Cerebellar nuclear complex (tissue), 1 donor: Measurements from ENCODE around the gene VDAC1.
"Not testable (repeated sequence)": the region's sequence is repeated elsewhere in the genome, so short reads cannot be mapped to it uniquely, and the experiment has no call there.

Experiments used
- DNase-seq, 2 experiments: peaks; one replicate each; lab custom pipeline; 2025; lab: John Stamatoyannopoulos, UW

The VDAC1 gene

DNA sequence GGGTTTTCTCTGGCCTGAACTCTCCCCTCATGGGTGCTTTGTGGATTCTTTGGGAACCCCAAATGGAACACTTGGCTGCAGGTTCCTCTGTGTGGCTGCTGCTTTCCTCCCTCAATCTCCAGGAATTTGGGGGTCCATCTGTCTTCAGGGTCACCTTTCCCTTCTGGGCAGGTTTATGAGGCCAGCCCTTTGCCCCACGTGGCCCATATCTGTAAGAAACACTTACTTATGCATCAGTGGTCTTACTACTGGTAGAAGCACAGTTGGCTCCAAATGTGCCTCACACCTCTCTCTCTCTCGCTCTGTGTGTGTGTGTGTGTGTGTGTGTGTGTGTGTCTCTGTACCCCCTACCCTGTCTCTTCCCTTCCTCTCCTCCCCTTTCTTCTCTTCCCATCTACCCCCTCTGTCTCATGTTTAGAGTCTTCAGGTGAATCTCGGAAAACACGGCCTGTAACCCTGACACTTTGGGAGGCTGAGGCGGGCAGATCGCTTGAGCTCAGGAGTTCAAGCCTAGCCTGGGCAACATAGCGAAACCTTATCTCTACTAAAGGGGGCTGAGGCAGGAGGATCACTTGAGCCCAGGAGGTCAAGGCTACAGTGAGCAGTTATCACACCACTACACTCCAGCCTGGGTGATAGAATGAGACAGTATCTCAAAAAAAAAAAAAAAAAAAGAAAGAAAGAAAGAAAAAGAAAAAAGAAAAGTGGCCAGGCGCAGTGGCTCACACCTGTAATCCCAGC is 63.1 kb downstream of the VDAC1 start:
- no peak for DNase-seq

DNA sequence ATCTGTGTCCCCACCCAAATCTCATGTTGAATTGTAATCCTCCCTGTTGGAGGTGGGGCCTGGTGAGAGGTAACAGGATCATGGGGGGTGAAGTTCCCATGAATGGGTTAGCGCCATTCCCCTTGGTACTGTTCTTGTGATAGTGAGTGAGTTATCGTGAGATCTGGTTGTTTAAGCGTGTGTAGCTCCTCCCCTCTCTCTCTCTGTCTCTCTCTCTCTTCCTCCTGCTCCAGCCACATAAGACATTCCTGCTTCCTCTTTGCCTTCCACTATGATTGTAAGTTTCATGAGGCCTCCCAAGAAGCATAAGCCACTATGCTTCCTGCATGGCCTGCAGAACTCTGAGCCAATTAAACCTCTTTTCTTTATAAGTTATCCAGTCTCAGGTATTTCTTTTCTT is 65.1 kb downstream of the VDAC1 start:
- no peak for DNase-seq

DNA sequence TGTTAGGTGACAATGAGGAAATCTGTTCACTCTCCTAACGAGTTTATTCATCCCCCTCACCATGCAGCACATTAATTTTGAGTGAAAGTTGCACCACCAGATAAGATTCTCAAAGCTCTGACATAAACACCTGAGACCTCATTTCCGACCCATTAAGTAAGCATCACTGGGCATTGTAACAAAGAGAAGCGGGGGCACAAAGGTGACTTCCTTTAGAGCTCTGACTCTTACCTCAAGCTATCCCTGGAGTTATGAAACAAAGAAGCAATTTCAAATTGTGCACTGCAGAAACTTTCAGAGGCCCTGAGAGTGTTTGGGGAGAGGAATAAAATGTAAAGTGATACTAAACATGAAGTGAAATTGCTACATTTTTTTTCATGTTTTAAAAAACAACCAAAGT is 65.8 kb downstream of the VDAC1 start:
- no peak for DNase-seq

DNA sequence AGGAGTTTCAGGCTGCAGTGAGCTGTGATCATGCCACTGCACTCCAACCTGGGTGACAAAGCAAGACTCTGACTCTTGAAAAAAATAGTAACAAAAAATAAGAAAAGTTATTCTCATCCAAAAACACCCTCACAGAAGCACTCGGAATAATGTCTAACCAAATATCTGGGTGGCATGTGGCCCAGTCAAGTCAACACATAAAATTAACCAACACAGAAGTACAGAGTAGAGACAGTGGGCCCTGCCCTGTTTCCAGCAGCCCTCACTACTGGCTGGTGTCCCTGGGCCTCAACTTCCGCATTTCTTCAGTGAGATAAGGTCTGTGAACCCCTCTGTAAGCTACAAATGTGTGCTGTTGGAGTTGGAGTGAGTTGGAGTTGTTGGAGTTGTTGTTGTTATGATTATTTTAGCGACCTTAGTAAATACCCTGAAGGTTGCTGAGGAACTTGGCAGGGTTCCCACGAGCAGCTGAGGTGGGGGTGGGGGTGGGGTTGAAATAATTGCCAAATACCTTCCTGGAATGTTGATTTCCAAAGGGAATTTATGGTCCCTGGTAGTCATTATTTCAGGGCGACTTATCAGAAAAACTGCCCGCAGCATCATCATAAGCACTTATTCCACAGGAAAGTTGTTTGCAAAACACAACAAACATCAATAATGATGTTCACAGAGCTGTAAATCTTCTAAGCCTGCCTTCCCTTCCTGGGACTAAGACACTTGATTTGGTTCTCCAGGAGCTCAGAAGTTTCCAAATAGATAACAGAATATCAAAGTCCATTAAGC is 66.5 kb downstream of the VDAC1 start:
- no peak for DNase-seq

DNA sequence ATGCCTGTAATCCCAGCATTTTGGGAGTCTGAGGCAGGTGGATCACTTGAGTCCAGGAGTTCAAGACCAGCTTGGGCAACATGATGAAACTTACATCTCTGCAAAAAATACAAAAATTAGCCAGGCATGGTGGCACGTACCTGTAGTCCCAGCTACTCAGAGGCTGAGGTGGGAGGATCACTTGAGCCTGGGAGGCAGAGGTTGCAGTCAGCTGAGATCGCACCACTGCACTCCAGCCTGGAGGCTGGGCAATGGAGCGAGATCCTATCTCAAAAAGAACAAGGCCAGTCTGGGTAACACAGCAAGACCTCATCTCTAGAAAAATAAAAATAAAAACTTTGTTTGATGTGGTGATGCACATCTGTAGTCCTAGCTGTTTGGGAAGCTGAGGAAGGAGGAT is 67.1 kb downstream of the VDAC1 start:
- DNase-seq = not testable (repeated sequence)

DNA sequence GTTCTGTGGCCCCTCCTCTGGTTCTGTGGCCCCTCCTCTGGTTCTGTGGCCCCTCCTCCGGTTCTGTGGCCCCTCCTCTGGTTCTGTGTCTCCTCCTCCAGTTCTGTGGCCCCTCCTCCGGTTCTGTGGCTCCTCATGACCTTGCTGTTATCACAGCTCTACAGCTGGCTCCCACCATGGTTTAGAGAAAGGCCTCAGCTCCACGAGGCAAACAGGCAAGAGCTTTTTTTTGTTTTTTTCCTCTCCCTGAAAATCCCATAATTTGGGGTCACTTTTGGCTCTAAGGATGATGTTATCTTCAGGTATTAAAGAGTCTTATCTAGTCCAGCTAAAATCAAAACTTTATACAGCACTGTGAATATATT is 68.1 kb downstream of the VDAC1 start:
- no peak for DNase-seq

DNA sequence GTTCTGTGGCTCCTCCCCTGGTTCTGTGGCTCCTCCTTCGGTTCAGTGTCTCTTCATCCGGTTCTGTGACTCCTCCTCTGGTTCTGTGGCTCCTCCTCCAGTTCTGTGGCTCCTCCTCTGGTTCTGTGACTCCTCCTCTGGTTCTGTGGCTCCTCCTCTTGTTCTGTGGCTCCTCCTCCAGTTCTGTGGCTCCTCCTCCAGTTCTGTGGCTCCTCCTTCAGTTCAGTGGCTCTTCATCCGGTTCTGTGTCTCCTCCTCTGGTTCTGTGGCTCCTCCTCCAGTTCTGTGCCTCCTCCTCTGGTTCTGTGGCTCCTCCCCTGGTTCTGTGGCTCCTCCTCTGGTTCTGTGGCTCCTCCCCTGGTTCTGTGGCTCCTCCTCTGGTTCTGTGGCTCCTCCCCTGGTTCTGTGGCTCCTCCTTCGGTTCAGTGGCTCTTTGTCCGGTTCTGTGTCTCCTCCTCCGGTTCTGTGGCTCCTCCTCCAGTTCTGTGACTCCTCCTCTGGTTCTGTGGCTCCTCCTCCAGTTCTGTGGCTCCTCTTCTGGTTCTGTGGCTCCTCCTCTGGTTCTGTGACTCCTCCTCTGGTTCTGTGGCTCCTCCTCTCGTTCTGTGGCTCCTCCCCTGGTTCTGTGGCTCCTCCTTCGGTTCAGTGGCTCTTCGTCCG is 68.7 kb downstream of the VDAC1 start:
- DNase-seq = not testable (repeated sequence)

DNA sequence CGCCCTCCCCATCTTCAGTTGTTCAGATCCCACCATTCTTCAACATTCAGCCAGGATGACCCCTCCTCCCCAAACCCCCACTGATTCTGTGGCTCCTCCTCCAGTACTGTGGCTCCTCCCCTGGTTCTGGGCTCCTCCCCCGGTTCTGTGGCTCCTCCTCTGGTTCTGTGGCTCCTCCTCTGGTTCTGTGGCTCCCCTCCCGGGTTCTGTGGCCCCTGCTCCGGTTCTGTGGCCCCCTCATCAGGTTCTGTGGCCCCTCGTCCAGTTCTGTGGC is 69.2 kb downstream of the VDAC1 start:
- no peak for DNase-seq

DNA sequence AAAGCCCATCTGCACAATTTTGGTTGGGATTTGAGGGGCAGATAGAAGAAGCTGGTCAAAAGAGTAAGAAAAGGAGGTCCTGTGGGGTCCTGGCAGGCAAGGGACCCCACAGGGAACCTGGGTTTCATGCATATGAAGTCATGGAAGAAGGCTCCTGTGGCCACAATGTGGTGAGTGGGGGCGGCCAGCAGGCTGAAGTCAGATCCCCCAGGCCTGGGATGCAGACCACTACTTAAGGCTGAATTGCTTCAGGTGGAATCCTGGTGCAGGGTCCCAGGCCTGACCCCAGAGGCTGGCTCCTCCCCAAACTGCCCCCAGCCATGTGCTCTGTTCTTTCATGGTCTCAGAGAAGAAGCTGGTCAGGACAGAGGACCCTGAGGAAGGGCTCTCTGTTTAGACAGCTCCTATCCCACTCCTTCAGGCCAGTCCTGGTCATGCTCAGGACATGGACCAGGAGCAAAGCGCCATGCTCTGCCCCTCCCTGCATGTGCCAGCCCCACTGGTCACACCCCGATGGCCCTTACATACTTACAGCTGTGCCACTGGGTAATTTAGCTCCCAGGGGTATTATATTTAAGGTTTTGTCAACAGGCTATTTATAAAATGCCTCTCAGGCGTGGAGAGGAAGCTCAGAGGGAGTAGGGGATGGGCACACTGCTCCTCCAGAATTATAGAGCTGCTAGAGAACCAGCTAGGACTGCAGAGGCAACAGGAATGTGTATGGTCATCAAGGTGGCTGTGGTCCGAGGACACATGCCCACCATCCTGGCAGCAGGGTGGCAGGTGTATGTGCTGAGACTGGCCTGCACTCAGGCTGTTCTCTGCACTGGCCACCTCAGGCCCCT is 69.7 kb downstream of the VDAC1 start:
- no peak for DNase-seq

DNA sequence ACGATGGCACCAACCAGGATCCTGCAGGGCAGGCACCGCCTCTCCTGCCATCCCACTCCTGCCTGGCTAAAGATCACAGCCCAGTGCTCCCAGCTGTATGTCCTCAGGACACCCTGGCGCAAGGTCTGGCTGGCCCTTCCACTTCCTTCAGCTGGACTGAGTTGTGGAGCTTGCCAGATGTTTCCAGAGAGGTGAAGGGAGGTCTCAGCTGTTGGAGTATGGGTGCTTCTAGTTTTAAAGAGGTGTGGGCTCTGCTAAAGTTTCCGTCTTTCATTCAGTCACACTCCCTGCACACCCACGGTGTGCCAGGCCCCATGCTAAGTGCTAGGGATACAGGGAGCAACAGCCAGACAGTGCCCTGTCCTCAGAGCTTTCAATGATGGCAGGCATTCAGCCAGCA is 70.5 kb downstream of the VDAC1 start:
- no peak for DNase-seq

DNA sequence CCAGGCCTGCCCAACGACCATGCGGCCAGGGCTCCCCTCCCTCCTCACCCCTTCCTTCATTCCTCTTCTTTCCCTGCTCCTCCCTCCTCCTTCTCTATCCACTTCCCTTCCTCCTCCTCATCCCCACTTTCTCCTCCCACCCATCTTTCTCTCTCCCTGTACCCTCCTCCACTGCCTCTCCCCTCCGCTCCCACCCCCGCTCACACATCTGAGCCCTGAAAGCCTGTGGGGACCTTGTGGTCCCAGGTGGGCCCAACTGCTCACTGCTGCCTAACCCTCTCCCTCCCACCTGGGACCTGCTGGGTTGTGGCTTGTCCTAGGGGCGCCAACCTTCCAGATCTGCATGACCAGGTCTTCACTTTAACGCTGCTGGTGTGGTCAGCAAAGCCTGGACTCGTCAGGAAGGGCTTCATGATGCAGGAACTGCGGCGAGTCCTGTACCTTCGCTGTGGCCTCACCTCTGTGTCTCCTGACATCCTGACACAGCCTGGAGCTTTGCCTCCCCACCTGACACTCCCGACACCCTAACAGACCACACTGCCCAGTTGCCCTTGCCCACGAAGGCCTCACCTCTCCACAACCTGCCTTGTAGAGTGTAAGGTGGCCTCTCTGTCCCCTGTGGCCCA is 71.0 kb downstream of the VDAC1 start:
- DNase-seq = no peak

DNA sequence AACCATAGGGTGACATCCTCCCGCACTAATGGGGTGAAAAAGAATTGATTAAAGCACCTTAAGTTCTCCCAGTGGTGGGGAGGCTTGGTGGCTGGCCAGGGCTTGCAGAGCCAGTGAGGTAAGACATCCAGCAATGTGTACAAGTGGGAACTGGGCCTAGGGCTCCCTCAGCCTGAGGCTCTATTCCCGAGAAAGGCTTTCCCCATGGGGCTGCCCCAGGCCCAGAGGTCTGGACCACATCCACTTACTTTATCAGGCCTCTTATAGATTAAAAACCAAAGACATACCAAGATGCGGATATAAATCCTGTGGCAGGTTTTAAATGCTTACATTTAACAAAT is 71.6 kb downstream of the VDAC1 start:
- no peak for DNase-seq

DNA sequence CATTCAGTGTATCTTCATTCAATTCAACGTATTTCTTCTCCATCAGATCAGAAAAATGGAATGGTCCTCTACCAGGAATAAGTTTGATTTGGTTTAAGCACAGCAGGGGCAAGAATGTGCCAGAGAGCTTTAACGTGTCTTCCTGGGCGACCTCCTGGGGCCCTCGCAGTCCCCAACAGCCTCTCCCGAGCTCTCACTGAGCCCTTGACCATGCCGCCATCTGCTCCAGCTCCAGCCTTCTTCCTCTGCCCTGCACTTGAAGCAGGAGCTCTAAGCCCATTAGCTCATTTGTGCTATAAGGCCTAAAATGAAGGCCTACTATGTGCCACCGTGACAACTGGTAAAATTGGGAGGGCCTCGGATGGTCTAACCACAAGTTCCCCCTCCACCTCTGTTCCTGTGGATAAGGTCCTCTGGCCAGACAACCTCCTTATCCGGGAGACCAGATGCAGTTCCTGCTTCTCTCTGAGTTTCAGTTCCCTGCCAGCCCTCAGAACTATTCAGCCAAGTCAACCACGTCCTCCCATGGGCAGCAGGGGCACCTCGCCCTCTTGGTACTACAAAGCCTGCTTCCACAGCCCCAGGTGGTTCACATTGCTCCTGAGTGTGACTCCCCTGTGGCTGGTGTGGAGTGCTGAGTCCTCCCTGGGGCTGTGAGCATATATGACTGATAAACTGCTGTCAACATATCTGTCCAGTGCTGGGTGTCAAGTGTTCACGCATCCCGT is 72.2 kb downstream of the VDAC1 start:
- DNase-seq = no peak

DNA sequence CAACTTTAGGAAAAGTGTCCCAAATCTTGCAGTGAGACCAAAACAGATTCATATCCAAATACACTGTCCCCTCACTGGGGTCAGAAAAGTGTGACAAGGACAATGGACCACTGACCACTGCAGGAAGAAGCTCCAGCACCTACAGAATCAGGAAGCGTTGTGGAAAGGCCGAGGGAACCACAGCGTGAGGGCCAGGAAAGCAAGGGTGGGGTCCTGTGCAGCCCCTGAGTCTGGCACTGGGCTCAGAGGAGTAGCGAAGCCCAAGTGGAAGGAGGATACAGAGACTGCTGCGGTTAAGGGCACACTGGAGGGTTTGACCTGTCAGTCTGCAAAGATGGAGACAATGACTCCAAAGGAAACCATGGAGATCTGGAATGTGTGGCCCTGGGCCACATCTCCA is 73.2 kb downstream of the VDAC1 start:
- DNase-seq = no peak

DNA sequence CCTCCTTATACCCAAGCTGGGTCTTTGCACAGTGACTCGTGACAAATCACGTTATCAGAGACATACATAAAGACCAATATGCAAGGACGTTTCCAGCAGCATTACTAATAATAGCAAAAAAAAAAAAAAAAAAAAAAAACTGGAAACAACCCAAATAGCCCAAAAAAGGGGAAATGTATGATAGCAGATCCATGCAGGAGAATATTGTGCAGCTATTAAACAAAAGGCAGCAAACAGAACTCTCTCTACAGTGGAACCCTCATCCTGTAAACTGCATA is 74.0 kb downstream of the VDAC1 start:
- no peak for DNase-seq

DNA sequence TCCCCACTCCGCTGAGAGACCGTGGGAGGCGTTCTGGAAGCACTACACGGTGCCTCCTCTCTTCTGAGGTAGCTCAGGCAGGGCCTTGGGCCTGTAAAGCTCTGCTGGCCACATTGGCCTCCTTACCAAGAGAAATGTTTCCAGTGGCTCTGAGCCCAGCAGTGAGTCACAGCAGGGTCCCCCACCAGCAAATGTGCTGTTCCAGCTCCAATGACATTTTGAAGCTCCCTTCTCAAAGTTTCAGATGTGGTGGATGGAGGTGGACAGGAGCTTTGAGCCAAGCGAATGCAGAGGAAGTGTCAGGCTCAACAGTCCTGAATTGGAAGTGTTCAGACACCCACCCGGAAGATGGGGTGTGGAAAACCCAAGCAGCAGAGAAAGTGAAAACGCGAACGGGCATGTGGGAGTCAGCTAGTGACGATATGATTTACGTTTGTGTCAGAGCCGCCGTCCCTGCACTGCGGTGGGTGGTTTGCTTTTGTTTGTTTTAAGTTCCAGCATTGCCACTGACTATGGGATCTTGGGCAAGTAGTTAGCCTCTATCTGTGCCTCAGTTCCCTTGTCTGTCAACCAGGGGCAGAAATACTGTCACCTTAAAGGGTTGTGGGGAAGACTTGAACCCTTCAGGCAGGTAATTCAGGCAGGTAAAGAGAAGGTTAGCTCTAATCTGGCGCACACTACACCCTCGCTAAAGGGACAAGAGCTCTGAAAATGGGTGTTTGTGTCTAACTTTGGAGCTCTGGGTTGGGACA is 74.5 kb downstream of the VDAC1 start:
- DNase-seq = no peak

DNA sequence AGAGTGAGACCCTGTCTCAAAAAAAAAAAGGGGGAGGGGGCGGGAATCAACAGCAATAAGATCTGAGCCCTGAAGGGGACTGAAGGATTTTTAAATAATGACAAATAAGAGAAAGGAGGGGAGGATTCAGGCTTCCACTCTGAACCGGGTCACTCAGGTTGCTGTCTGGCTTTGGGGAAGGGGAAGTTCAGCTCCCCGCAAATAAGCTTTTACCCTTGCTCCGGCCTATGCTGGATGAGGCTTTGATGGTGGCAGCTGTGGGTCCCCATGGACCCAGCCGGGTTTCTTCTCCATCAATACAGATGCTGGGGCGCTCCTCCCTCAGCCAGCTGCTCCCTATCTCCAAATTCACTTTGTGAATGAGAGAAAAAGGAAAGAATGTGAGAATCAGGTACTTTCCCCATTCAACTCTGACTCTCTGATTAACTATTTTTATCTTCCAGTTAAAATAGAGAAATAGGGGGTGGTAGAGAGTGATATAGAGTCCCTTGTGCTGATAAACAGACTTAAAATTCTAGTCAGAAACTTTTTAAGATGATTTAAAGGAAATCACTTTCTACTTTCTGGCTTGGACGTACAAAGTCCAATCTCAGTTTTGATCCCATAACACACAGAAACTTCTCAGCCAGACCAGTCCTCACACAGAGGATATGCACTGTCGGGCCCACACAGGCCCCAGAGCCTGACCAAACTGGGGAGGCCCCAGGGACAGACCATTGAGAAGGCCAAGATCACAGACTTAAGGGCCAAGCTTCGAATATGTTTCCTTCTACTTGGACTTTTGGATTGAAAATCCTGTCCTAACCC is 76.0 kb downstream of the VDAC1 start:
- no peak for DNase-seq

DNA sequence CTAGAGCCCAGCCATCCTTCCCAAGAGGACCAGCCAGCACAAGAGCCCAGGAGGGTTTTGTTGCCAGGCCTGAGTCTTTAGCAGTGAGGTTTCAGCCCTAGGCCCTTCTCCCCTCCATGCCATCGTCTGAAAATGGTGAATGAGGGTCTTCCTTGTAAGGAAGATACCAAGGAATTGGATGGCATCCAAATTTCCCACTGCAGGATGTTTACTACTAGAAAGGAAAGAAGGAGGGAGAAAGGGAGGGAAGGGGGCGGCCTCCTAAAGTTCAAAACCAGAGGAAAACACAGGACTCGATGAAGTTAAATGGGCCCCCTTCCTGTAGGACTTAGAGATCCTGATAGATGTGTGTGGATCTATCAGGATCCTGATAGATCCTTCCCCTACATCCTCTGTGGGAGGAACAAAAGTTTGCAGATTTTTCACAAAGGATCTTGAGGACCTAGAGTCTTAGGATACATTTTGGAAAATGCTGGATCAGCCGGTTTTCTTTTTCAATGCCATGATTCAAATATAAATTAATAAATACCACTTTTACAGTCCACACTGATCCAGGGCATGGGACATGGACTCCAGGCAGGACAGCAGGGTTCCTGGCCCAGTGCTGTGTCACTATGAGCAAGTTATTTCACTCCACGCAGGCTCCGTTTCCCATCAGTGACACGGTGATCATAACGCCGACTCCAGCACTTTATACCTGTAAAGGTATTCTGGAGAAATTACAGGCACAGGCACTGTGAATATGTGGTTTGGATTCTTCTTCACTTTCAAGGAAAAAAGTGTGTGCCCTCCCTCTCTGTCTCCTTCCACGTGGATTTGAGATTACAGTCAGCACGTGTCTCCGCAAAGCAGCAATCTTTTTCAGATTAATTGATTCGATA is 77.2 kb downstream of the VDAC1 start:
- no peak for DNase-seq
